Endothelial cell of umbilical vein (primary cell): ENCODE results near the gene ASF1A. TPM values are rescaled to one million over a fixed set of nuclear protein-coding genes. Genes with fewer than 3 reads are reported as not detected.

Experiments used
- BruUV-seq: library from RNA; stranded (reverse); fragments of 400-500 nt; replicated peaks from 2 replicates; lab custom pipeline; 2021; lab: Mats Ljungman, UMichigan
- CTCF ChIA-PET: fragments of 300-600, 350-600 bp; sonication (Branson Sonifier 250); formaldehyde crosslinking; loops from one replicate; lab custom pipeline; 2021; ENCODE audit warnings: antibody characterized with exemption, inconsistent platforms; lab: Charles Lee
- POLR2A ChIA-PET: fragments of 300-600, 350-600 bp; sonication (Branson Sonifier 250); formaldehyde crosslinking; loops from one replicate; lab custom pipeline; 2021; ENCODE audit warnings: antibody characterized with exemption, inconsistent platforms; lab: Charles Lee
- DNase-seq: peaks from one replicate; pipeline ENCODE4 v3.0.0-alpha.2; 2011; ENCODE audit warnings: low read depth, low spot score
- FAIRE-seq: peaks from 2 replicates; lab custom pipeline; 2011; peaks lifted over from hg19 to GRCh38; lab: Jason Lieb, UNC
- H2AFZ ChIP-seq: 2 replicates; pipeline ENCODE4 v1.6.0; 2012; ENCODE audit warnings: low read depth, low read length, control low read depth, inconsistent platforms
- H3K27ac ChIP-seq: 2 replicates; pipeline ENCODE4 v1.5.1; 2011; ENCODE audit warnings: low read depth, mild to moderate bottlenecking, control low read depth, low read length, moderate library complexity; ENCODE audit not compliant: insufficient read depth
- H3K27me3 ChIP-seq, 2 experiments: 2 replicates each; pipeline versions ENCODE4 v1.6.0 to v1.6.1; 2011; ENCODE audit warnings: low read length in 2 of 2, mixed read lengths in 1 of 2; ENCODE audit not compliant: control insufficient read depth in 2 of 2, insufficient read depth in 2 of 2
- H3K36me3 ChIP-seq, 2 experiments: 2 replicates in 1 of 2; 3 replicates in 1 of 2; pipeline ENCODE4 v1.5.1; 2011; ENCODE audit warnings: low read length in 2 of 2, mild to moderate bottlenecking in 1 of 2, moderate library complexity in 1 of 2; ENCODE audit not compliant: control insufficient read depth in 2 of 2, insufficient read depth in 2 of 2; ENCODE audit errors: extremely low read depth in 1 of 2
- H3K4me1 ChIP-seq: 3 replicates; pipeline ENCODE4 v1.5.1; 2011; ENCODE audit warnings: mild to moderate bottlenecking, low read length; ENCODE audit not compliant: control insufficient read depth, insufficient read depth; ENCODE audit errors: extremely low read depth
- H3K4me2 ChIP-seq: 2 replicates; pipeline ENCODE4 v1.6.1; 2011; ENCODE audit warnings: low read length, control low read depth, mixed read lengths; ENCODE audit not compliant: insufficient read depth
- H3K4me3 ChIP-seq, 3 experiments: fragments of 200-600 bp in 1 of 3; sonication (generic), shearing (Covaris generic) in 1 of 3; replicated peaks in 1 of 3; 2 replicates each; pipeline ENCODE4 v1.5.1; 2011 to 2016; ENCODE audit warnings: control low read depth in 3 of 3, low read length in 3 of 3, mild to moderate bottlenecking in 2 of 3, inconsistent platforms in 1 of 3, low read depth in 1 of 3, moderate library complexity in 1 of 3; ENCODE audit not compliant: insufficient read depth in 1 of 3
- H3K79me2 ChIP-seq: 2 replicates; pipeline ENCODE4 v1.6.0; 2012; ENCODE audit warnings: low read length, inconsistent platforms; ENCODE audit not compliant: control insufficient read depth, insufficient read depth
- H3K9ac ChIP-seq: replicated peaks from 2 replicates; pipeline ENCODE3; 2011; ENCODE audit warnings: low read length, control low read depth; ENCODE audit not compliant: insufficient read depth; ENCODE audit errors: extremely low read depth
- H3K9me1 ChIP-seq: replicated peaks from 3 replicates; pipeline ENCODE4 v1.6.0; 2011; ENCODE audit warnings: mild to moderate bottlenecking, low read length; ENCODE audit not compliant: control insufficient read depth, insufficient read depth; ENCODE audit errors: extremely low read depth
- H3K9me3 ChIP-seq: replicated peaks from 2 replicates; pipeline ENCODE4 v1.5.1; 2012; ENCODE audit warnings: low read length, inconsistent platforms; ENCODE audit not compliant: control insufficient read depth, insufficient read depth
- H4K20me1 ChIP-seq: replicated peaks from 2 replicates; pipeline ENCODE3; 2011; ENCODE audit warnings: mild to moderate bottlenecking, low read length; ENCODE audit not compliant: control insufficient read depth, insufficient read depth; ENCODE audit errors: extremely low read depth
- EZH2 ChIP-seq: IDR thresholded peaks from 2 replicates; pipeline ENCODE4 v1.6.1; 2012; ENCODE audit warnings: borderline replicate concordance, low read depth, mild to moderate bottlenecking, moderate library complexity, low read length, inconsistent platforms; ENCODE audit not compliant: severe bottlenecking
- FOS ChIP-seq: IDR thresholded peaks from 2 replicates; pipeline ENCODE4 v1.6.1; 2011; ENCODE audit warnings: mild to moderate bottlenecking, low read length, moderate library complexity, borderline replicate concordance; ENCODE audit not compliant: insufficient read depth
- GATA2 ChIP-seq: IDR thresholded peaks from 2 replicates; pipeline ENCODE4 v1.7.0; 2011; ENCODE audit warnings: low read depth, mild to moderate bottlenecking, moderate library complexity, mixed read lengths, low read length; ENCODE audit not compliant: insufficient read length, insufficient read depth
- JUN ChIP-seq: IDR thresholded peaks from 2 replicates; pipeline ENCODE4 v1.6.1; 2011; ENCODE audit warnings: borderline replicate concordance, low read depth; ENCODE audit not compliant: insufficient read length, insufficient read depth
- MYC ChIP-seq: IDR thresholded peaks from one replicate; pipeline ENCODE4 v1.6.1; 2011; ENCODE audit warnings: mild to moderate bottlenecking, low read depth, low read length
- POLR2A ChIP-seq: IDR thresholded peaks from 2 replicates; pipeline ENCODE4 v1.6.1; 2012; ENCODE audit warnings: low read depth, mild to moderate bottlenecking, control low read depth, low read length
- POLR2AphosphoS5 ChIP-seq: IDR thresholded peaks from 2 replicates; pipeline ENCODE4 v1.6.1; 2012; ENCODE audit warnings: low read depth, mild to moderate bottlenecking, control low read depth, low read length, moderate library complexity; ENCODE audit not compliant: insufficient read depth
- dilution Hi-C: fragments of 300-500 bp; cut with MboI; formaldehyde crosslinking; loops from one replicate; pipeline ENCODE4 v1.15.0; 2019; ENCODE audit warnings: low sequenced_read_pairs; ENCODE audit not compliant: extremely low pct_ligation_motif_present
- intact Hi-C: fragments of 100-400 bp; cut with micrococcal nuclease; formaldehyde crosslinking; loops from one replicate; pipeline ENCODE4 v1.10.0; 2022
- polyA plus RNA-seq, 4 experiments: library from polyadenylated mRNA; depleted of rRNA in 3 of 4; stranded (reverse) in 3 of 4; unstranded in 1 of 4; fragments of >200 nt; gene quantifications; 2 replicates each; pipeline versions ENCODE4 v1.2.1 to v1.2.3, GENCODE V29; 2011 to 2012; ENCODE audit warnings: missing spikeins in 1 of 4
- total RNA-seq: library from RNA; stranded (reverse); gene quantifications from 2 replicates; pipeline ENCODE4 v1.2.3, GENCODE V29; 2021
- TF ChIP-seq, protein P1 (sequence below), 2 donors: IDR thresholded peaks; 1 replicate in 1 of 2; 2 replicates in 1 of 2; pipeline ENCODE4 v1.5.1; 2011; ENCODE audit warnings: low read length in 2 of 2, mild to moderate bottlenecking in 2 of 2, moderate library complexity in 2 of 2, control low read depth in 1 of 2, inconsistent platforms in 1 of 2, low read depth in 1 of 2; ENCODE audit not compliant: insufficient read depth in 1 of 2; ENCODE audit errors: extremely low read depth in 1 of 2
- TF ChIP-seq, protein P2 (sequence below): IDR thresholded peaks from 2 replicates; pipeline ENCODE4 v1.6.1; 2011; ENCODE audit not compliant: insufficient read depth, insufficient read length

The ASF1A gene
- total and polyA plus RNA-seq, 2 donors (not counting 3 experiments of a cell fraction or from before 2014, with no cell fraction given), result 17.6 to 38.4 TPM

DNA sequence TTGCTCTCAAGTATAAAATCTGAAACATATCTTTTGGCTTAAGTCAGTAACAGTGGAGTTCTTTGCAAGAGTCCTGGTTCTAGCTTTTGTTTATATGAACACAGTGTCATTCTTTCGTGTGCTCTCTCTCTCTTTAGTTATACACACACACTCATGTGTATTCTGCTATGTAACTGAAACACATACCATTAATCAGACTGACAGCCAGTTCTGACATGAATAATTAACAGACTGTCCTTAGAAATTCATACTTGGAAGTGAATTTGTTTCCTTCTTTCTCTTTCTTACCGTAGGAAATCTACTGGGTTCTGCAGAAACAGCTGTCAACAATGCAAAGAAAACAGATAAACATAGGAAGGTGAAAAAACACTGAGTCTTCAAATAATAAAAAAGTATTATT is 38.5 kb downstream of the ASF1A start:
- ChIA-PET POLR2A (no interaction called here), CTCF (no interaction called here)
- no peak overlapping the region for H2AFZ ChIP-seq
- DNase-seq (no peak), FAIRE-seq (no peak)
- H3K9me3 ChIP-seq, result no peaks in the 10 kb centered on the region
- H3K27ac ChIP-seq, result no peak overlapping the region
- H4K20me1 ChIP-seq, result no peaks in the 10 kb centered on the region
- dilution Hi-C loops, result no loop called here
- BruUV-seq, result no TSS peak
- no peak overlapping the region for H3K4me3 ChIP-seq
- intact Hi-C loops, result loop anchor here (10.0 kb wide), 1 partner anchor 412 kb away; the partner anchor contains the start of gene MAN1A1
- H3K36me3 ChIP-seq, result peaks cover 0 to 2% of the 10 kb centered on the region in 2 experiments
- TF ChIP-seq EZH2, result no peak
- TF ChIP-seq, protein P1, sequence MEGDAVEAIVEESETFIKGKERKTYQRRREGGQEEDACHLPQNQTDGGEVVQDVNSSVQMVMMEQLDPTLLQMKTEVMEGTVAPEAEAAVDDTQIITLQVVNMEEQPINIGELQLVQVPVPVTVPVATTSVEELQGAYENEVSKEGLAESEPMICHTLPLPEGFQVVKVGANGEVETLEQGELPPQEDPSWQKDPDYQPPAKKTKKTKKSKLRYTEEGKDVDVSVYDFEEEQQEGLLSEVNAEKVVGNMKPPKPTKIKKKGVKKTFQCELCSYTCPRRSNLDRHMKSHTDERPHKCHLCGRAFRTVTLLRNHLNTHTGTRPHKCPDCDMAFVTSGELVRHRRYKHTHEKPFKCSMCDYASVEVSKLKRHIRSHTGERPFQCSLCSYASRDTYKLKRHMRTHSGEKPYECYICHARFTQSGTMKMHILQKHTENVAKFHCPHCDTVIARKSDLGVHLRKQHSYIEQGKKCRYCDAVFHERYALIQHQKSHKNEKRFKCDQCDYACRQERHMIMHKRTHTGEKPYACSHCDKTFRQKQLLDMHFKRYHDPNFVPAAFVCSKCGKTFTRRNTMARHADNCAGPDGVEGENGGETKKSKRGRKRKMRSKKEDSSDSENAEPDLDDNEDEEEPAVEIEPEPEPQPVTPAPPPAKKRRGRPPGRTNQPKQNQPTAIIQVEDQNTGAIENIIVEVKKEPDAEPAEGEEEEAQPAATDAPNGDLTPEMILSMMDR (IDR thresholded peaks at IDR 0.05; ENCODE audit: extremely low read depth in 1 of 2, insufficient read depth in 1 of 2, low read depth in 1 of 2, low read length in 2 of 2), result no peak
- TF ChIP-seq, protein P2, sequence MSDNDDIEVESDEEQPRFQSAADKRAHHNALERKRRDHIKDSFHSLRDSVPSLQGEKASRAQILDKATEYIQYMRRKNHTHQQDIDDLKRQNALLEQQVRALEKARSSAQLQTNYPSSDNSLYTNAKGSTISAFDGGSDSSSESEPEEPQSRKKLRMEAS, result no peak
- TF ChIP-seq MYC, result no peak
- no peak for TF ChIP-seq JUN
- no peak for TF ChIP-seq POLR2AphosphoS5
- no peak for TF ChIP-seq GATA2
- no peak for TF ChIP-seq FOS
- no peak for TF ChIP-seq POLR2A
- peaks cover 10% of the 10 kb centered on the region for H3K4me1 ChIP-seq
- H3K4me2 ChIP-seq, result no peak overlapping the region
- no peak overlapping the region for H3K9ac ChIP-seq
- H3K27me3 ChIP-seq, result no peaks in the 10 kb centered on the region
- H3K79me2 ChIP-seq, result no peaks in the 10 kb centered on the region
- no peaks in the 10 kb centered on the region for H3K9me1 ChIP-seq
